K562 (cell line): ENCODE data around the gene FCRL1. TPM values are rescaled to one million over a fixed set of nuclear protein-coding genes. Genes with fewer than 3 reads are reported as not detected.

Experiments used
- CHD7 ChIP-seq: fragments of 200-600 bp; sonication (generic); IDR thresholded peaks from one replicate; pipeline ENCODE4 v1.6.1; 2012; ENCODE audit warnings: mild to moderate bottlenecking, low read depth, low read length, inconsistent platforms
- FUS ChIP-seq: fragments of 200-400 bp; formaldehyde crosslinking; optimal IDR thresholded peaks from 2 replicates; pipeline ENCODE3; 2017; ENCODE audit warnings: low read depth, low read length
- NONO ChIP-seq, 2 experiments: fragments of 200-400 bp in 1 of 2; fragments of 450-650 bp in 1 of 2; formaldehyde crosslinking in 1 of 2; IDR thresholded peaks; 2 replicates each; pipeline ENCODE4 v1.6.1; 2017; ENCODE audit warnings: low read depth in 2 of 2, mild to moderate bottlenecking in 2 of 2, moderate library complexity in 2 of 2, low read length in 1 of 2
- PRPF4 ChIP-seq: fragments of 200-400 bp; formaldehyde crosslinking; IDR thresholded peaks from one replicate; pipeline ENCODE4 v1.6.1; 2017; ENCODE audit warnings: low read length, low read depth, mild to moderate bottlenecking; ENCODE audit not compliant: insufficient read depth, poor library complexity, severe bottlenecking
- SOX6 ChIP-seq: fragments of 450-650 bp; IDR thresholded peaks from 2 replicates; pipeline ENCODE4 v1.6.1; 2014; ENCODE audit warnings: mild to moderate bottlenecking
- SRSF1 ChIP-seq: fragments of 200-400 bp; formaldehyde crosslinking; IDR thresholded peaks from 2 replicates; pipeline ENCODE4 v1.6.1; 2017; ENCODE audit warnings: mild to moderate bottlenecking, low read depth, low read length, moderate library complexity
- ZBTB17 ChIP-seq: fragments of 450-650 bp; formaldehyde crosslinking; IDR thresholded peaks from 2 replicates; pipeline ENCODE4 v1.4.0; 2020; ENCODE audit warnings: mild to moderate bottlenecking
- polyA plus RNA-seq, 8 experiments: library from polyadenylated mRNA; depleted of rRNA in 4 of 8; stranded (reverse) in 5 of 8; unstranded in 3 of 8; fragments of >200 nt; fragmentation: Nextera tagmentation in 2 of 8; fragmentation: Illumina TruSeq in 1 of 8; extraction: Ambion mirVana in 2 of 8; extraction: Trizol in 1 of 8; gene quantifications; 2 replicates each; pipeline versions ENCODE4 v1.2.1 to v1.2.3, GENCODE V29; 2011 to 2014; ENCODE audit warnings: inconsistent platforms in 1 of 8, missing spikeins in 1 of 8
- total RNA-seq, 7 experiments: library from RNA; depleted of rRNA in 6 of 7; stranded (reverse); fragments of >200 nt in 6 of 7; fragmentation: Illumina TruSeq in 2 of 7; extraction: Trizol in 2 of 7; gene quantifications; 2 replicates each; pipeline versions ENCODE4 v1.2.1 to v1.2.3, GENCODE V29; 2011 to 2021; ENCODE audit warnings: low replicate concordance in 1 of 7

The FCRL1 gene
- total and polyA plus RNA-seq, 9 of the 15 experiments (the other 6 are each of a cell fraction or from before 2014, with no cell fraction given): not detected

GRCh38 chr1:157838966-157839365 lies 19.0 kb upstream of the FCRL1 start (continued):
- TF ChIP-seq CHD7: no peak
- TF ChIP-seq FUS: no peak
- TF ChIP-seq PRPF4: no peak
- no peak for TF ChIP-seq ZBTB17 (CRISPR knock-in tag)
- TF ChIP-seq NONO (IDR thresholded peaks at IDR 0.05; ENCODE audit: low read depth in 2 of 2, low read length in 1 of 2): no peak
- TF ChIP-seq SRSF1: no peak
- no peak for TF ChIP-seq SOX6
